Retinal pigment epithelial cell (primary cell): ENCODE data around the gene TMEM18.

ENCODE experiments used
- DNase-seq: peaks from one replicate; pipeline ENCODE4 v3.0.0-alpha.2; 2010; ENCODE audit warnings: low read depth
- H3K4me3 ChIP-seq: 2 replicates; pipeline ENCODE4 v1.5.1; 2011; ENCODE audit warnings: mild to moderate bottlenecking, low read length, control low read depth, moderate library complexity
- TF ChIP-seq, protein P1 (sequence below): conservative IDR thresholded peaks from 2 replicates; pipeline ENCODE4 v1.5.1; 2011; ENCODE audit warnings: low read depth, low read length, control low read depth, inconsistent platforms

TMEM18 gene

GRCh38 chr2:635687-636621, 41.3 kb downstream of the TMEM18 start:
- H3K4me3 ChIP-seq = no peak overlapping the region
- no peak for DNase-seq
- TF ChIP-seq, protein P1, sequence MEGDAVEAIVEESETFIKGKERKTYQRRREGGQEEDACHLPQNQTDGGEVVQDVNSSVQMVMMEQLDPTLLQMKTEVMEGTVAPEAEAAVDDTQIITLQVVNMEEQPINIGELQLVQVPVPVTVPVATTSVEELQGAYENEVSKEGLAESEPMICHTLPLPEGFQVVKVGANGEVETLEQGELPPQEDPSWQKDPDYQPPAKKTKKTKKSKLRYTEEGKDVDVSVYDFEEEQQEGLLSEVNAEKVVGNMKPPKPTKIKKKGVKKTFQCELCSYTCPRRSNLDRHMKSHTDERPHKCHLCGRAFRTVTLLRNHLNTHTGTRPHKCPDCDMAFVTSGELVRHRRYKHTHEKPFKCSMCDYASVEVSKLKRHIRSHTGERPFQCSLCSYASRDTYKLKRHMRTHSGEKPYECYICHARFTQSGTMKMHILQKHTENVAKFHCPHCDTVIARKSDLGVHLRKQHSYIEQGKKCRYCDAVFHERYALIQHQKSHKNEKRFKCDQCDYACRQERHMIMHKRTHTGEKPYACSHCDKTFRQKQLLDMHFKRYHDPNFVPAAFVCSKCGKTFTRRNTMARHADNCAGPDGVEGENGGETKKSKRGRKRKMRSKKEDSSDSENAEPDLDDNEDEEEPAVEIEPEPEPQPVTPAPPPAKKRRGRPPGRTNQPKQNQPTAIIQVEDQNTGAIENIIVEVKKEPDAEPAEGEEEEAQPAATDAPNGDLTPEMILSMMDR = no peak

- DNase-seq = no peak
- no peak overlapping the region for H3K4me3 ChIP-seq
- TF ChIP-seq, protein P1 = no peak
Observed at GRCh38 chr2:634636-635388, 42.4 kb downstream of the TMEM18 start.

DNA sequence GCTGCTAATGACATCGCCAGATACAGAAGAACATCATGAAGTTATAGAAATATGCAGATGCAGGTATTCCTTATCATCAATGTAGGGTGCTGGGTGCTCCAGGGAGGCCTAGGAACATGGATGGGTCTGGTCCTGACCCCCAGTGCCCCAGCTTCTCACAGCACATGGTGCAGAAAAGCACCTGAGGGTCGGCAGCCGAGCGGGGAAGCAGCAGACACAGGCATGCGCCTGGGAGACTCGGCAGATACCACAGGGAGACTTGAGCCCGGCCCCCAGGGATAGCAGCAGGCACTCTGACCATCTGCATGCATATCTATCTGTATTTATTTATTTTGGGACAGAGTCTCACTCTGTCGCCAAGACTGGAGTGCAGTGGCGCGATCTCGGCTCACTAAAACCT, 43.2 kb downstream of the TMEM18 start:
- DNase-seq = no peak
- TF ChIP-seq, protein P1 = no peak
- H3K4me3 ChIP-seq = no peak overlapping the region

GRCh38 chr2:633371-633770, 43.8 kb downstream of the TMEM18 start:
- TF ChIP-seq, protein P1 = no peak

DNA sequence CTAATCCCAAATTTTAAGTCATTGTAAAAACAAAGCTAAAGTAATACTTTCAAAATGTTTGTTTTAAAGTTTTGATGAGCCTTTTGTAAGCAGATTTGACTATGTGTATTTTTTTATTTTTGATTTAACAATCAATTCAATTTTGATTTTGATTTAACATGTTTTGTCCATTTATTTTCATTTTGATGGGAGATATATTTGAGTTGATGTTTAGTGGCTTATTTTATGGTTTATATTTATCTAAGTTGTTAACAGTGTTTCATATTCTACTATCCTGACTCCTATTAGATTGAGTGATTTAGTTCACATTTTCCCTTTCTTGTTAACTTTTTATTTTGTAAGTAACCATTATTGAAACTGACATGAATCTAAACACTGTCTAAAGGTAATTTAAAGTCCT, 44.7 kb downstream of the TMEM18 start:
- TF ChIP-seq, protein P1 = no peak
- H3K4me3 ChIP-seq = no peak overlapping the region
- no peak for DNase-seq

More at GRCh38 chr2:633371-633770, 43.8 kb downstream of the TMEM18 start:
- DNase-seq = no peak
- no peak overlapping the region for H3K4me3 ChIP-seq

- no peak overlapping the region for H3K4me3 ChIP-seq
- TF ChIP-seq, protein P1 = no peak
- DNase-seq = no peak
Observed at GRCh38 chr2:631741-632140, 45.5 kb downstream of the TMEM18 start.
